Measurements from ENCODE around the gene PIKFYVE. TPM values are rescaled to one million over a fixed set of nuclear protein-coding genes. Genes with fewer than 3 reads are reported as not detected.

The PIKFYVE gene
- total and polyA plus RNA-seq, 2 of the 8 experiments (the other 6 are each of a cell fraction or from before 2014, with no cell fraction given), result 8.8 to 33.5 TPM

DNA sequence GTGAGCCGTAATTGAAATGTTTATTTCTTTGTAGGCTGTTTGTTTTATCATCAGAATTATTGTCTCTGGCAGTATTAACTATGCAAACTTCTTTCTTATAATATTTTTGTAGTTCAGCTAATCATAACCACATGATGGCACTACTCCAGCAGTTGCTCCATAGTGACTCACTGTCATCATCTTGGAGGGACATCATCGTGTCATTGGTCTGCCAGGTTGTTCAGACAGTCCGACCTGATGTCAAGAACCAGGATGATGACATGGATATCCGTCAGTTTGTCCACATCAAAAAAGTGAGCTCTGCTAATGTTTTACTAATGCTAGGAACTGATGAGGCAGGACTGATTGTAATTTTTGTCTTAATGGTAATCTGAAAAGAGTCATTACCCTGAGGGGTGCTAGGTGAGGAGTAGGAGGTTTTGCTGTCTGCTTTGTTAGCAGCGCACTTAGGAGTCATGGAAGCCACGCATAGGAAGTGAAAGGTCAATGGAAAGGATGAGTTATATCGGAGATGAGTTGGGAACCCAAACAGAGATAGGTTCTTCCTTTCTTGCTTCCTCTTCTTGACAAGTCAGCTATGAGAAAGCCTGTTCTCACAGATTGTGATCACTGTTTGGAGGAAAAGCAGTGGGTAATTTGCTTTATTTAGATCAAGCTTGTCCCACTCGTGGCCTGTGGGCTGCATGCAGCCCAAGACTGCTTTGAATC is 49.2 kb downstream of the PIKFYVE start:
- Histone ChIP-seq H3K4ac (replicated peaks; ENCODE audit: insufficient read length, low read depth, low read length) (no peak overlapping the region), H4K5ac (ENCODE audit: insufficient read length, low read depth, low read length) (no peak overlapping the region), H2BK120ac (replicated peaks; ENCODE audit: low read depth, low read length) (no peak overlapping the region), H3K79me2 (ENCODE audit: control insufficient read depth in 1 of 2, insufficient read depth in 2 of 2, low read length in 2 of 2) (no peaks in the 10 kb centered on the region), H3K56ac (replicated peaks; ENCODE audit: insufficient read length, low read depth, low read length) (no peak overlapping the region), H2BK15ac (ENCODE audit: low read length) (no peak overlapping the region), H3K23ac (ENCODE audit: insufficient read length) (no peak overlapping the region), H2BK12ac (ENCODE audit: low read depth, low read length) (no peak overlapping the region), H2BK5ac (ENCODE audit: low read depth, low read length) (no peak overlapping the region), H3K36me3 (ENCODE audit: control insufficient read depth in 2 of 4, insufficient read depth in 4 of 4, low read length in 3 of 4) (peaks cover 8 to 54% (median 22%) of the 10 kb centered on the region in 4 experiments; a peak in 7 of 8 replicates), H3K4me3 (ENCODE audit: extremely low read depth in 1 of 4, insufficient read depth in 2 of 4, low read depth in 3 of 4, low read length in 4 of 4) (no peak overlapping the region), H4K91ac (replicated peaks; ENCODE audit: insufficient read length, low read length) (no peak overlapping the region), H3K27ac (ENCODE audit: low read depth, low read length) (no peak overlapping the region), H2AFZ (ENCODE audit: low read length) (no peak overlapping the region), H3K18ac (ENCODE audit: extremely low read depth, low read length) (no peak overlapping the region), H3K23me2 (ENCODE audit: low read depth, low read length) (no peaks in the 10 kb centered on the region), H3K4me2 (ENCODE audit: insufficient read depth in 1 of 2, low read depth in 2 of 2, low read length in 2 of 2) (no peak overlapping the region), H4K20me1 (replicated peaks in 1 of 2; ENCODE audit: control insufficient read depth in 1 of 2, insufficient read depth in 2 of 2, low read length in 2 of 2) (no peaks in the 10 kb centered on the region), H3K27me3 (replicated peaks in 1 of 4; ENCODE audit: control insufficient read depth in 3 of 4, extremely low read depth in 1 of 4, insufficient read depth in 3 of 4, low read length in 3 of 4) (no peaks in the 10 kb centered on the region), H3K14ac (ENCODE audit: insufficient read length) (no peak overlapping the region), H4K8ac (ENCODE audit: extremely low read depth, insufficient read depth, low read length) (no peak overlapping the region), H3K9ac (replicated peaks in 1 of 4; ENCODE audit: extremely low read depth in 1 of 4, low read depth in 3 of 4, low read length in 3 of 4) (no peak overlapping the region), H3K9me3 (ENCODE audit: insufficient read depth in 2 of 2, low read depth in 1 of 2, low read length in 1 of 2) (no peaks in the 10 kb centered on the region), H2BK20ac (ENCODE audit: low read length) (no peak overlapping the region), H2AK5ac (ENCODE audit: low read depth, low read length) (no peak overlapping the region), H3K79me1 (ENCODE audit: low read depth, low read length) (peaks cover 2% of the 10 kb centered on the region), H3K4me1 (replicated peaks in 1 of 4; ENCODE audit: control insufficient read depth in 3 of 4, insufficient read depth in 4 of 4, low read length in 3 of 4) (no peaks in the 10 kb centered on the region)
- DNase-seq (ENCODE audit: low read depth in 1 of 2, low spot score in 2 of 2) (no peak), FAIRE-seq (peak; percentile 19)
- ChIA-PET CTCF (ENCODE audit: partially characterized antibody) (interaction anchor here (0.6 to 1.2 kb wide), 3 partner anchors 8 to 205 kb away, joined by 3 read pairs; no protein-coding TSS in a partner anchor), POLR2A (ENCODE audit: partially characterized antibody) (interaction anchor here (0.7 kb wide), 1 partner anchor 13 kb away, joined by 4 read pairs; no protein-coding TSS in a partner anchor)
- no peak for TF ChIP-seq SIX5 (IDR thresholded peaks at IDR 0.05; ENCODE audit: low read depth, low read length)
- no peak for TF ChIP-seq CHD2 (IDR thresholded peaks at IDR 0.05; ENCODE audit: low read length)
- no peak for TF ChIP-seq EP300 (IDR thresholded peaks at IDR 0.05; ENCODE audit: borderline replicate concordance in 1 of 2, low read depth in 2 of 2, low read length in 2 of 2)
- TF ChIP-seq BCL11A (IDR thresholded peaks at IDR 0.05; ENCODE audit: low read depth in 2 of 2, low read length in 2 of 2), result no peak
- 93% methylated on average over 8 of the region's 8 CpGs; no CpG with 5 or more reads in 1 of the 2 experiments for WGBS, 2 experiments (ENCODE audit: extremely low coverage in 1 of 2, insufficient coverage in 1 of 2, insufficient read length in 1 of 2, insufficient replicate concordance in 2 of 2, low coverage in 1 of 2, low lambda C conversion rate in 2 of 2, missing lambda C conversion rate in 1 of 2)
